WTC11 (cell line): ENCODE results near the gene EIF4B.

Experiments used
- JUN ChIP-seq: sonication (generic); formaldehyde crosslinking; IDR thresholded peaks from 2 replicates; pipeline ENCODE4 v1.8.0; 2023; ENCODE audit warnings: mild to moderate bottlenecking, missing genetic modification reagents
- PRDM15 ChIP-seq: sonication (generic); formaldehyde crosslinking; IDR thresholded peaks from 2 replicates; pipeline ENCODE4 v1.8.0; 2022; ENCODE audit warnings: missing genetic modification reagents
- ZNF263 ChIP-seq: sonication (generic); formaldehyde crosslinking; IDR thresholded peaks from 2 replicates; pipeline ENCODE4 v1.8.1; 2022; ENCODE audit warnings: low read depth, mild to moderate bottlenecking, moderate library complexity, missing genetic modification reagents
- ZNF512 ChIP-seq: sonication (generic); formaldehyde crosslinking; IDR thresholded peaks from 2 replicates; pipeline ENCODE4 v1.8.1; 2022; ENCODE audit warnings: missing genetic modification reagents, borderline replicate concordance

GRCh38 chr12:53004582-53004981 lies 1.7 kb upstream of the EIF4B start:
- TF ChIP-seq ZNF263 (CRISPR knock-in tag) (no peak), ZNF512 (no peak), JUN (CRISPR knock-in tag) (no peak), PRDM15 (CRISPR knock-in tag) (no peak)
